ENCODE results near the gene SLC29A3.

SLC29A3 gene

DNA sequence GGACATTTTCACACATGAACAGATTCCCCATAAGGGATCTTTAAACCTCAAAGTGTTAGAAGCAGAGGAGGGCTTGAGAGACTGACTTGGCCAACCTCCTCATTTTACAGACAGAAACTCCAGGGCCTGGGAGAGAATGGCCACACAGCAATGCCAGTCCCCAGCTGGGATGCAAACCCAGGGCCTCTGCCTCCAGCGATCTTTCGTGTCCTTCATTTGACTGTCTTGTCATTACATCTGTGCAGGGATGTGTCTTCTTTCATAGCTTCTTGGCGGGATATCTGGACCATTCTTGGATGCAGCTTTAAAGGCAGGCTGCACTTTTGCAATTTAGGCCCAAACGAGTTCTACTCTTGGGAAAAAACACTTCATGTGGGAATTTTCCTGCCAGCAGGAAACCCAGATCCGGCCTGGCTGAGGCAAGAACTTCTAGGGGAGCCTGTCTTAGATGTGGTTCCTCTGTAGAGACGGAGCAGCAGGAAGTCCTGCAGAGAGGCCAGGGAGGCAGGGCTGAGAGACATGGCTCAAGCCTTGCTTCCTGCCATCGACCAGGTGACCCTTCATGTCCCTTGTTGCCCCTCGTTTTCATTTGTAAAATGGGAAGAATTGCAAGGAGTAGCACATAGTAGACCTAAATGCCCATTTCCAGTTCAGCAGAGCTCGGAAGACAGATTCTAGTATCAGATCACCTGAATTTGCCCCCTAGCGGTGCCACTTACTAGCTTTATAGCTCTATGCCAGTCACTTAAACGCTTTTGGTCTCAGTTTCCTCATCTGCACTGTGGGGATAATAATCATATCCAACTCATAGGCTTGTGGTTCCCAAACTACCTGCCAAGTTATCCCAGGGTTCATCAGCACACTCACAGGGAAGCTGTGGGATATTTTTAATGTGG is 43.9 kb upstream of the SLC29A3 start:
- DNase-seq (ENCODE audit: insufficient read length, low spot score) = no peak
- no peak for TF ChIP-seq SPI1 (IDR thresholded peaks at IDR 0.05; ENCODE audit: low read depth, low read length)
- TF ChIP-seq POLR2AphosphoS5 (IDR thresholded peaks at IDR 0.05; ENCODE audit: low read depth, low read length) = no peak
- TF ChIP-seq PAX5 (IDR thresholded peaks at IDR 0.05; ENCODE audit: insufficient read depth, low read length, severe bottlenecking) = no peak
- no peak for TF ChIP-seq TAF1 (IDR thresholded peaks at IDR 0.05; ENCODE audit: low read depth, low read length)
- TF ChIP-seq POU2F2 (IDR thresholded peaks at IDR 0.05; ENCODE audit: low read depth, low read length) = no peak
- no peak for TF ChIP-seq POLR2A (IDR thresholded peaks at IDR 0.05; ENCODE audit: low read depth, low read length)
- FAIRE-seq = no peak

DNA sequence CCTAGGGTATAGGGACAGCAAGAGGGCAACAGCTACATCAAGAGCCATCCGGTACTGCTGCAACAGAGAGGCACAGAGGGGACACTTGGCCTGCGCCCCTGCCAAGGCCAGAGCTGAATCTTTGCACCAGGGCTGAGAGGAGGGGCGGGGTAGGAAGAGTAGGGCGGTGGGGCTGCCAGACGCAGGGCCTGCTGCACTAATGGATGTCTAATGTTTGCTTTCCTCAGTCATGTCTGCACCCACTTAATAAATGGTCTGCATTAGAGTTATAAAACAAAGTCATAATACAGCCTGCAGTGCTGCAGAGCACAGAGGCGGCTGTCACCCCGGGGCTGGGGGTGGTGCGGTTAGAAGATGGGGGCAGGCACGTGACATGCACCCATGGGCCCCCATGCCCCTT is 42.2 kb upstream of the SLC29A3 start:
- FAIRE-seq (no peak), DNase-seq (ENCODE audit: insufficient read length, low spot score) (no peak)
- TF ChIP-seq PAX5 (IDR thresholded peaks at IDR 0.05; ENCODE audit: insufficient read depth, low read length, severe bottlenecking) (no peak), POLR2A (IDR thresholded peaks at IDR 0.05; ENCODE audit: low read depth, low read length) (no peak), POLR2AphosphoS5 (IDR thresholded peaks at IDR 0.05; ENCODE audit: low read depth, low read length) (no peak), SPI1 (IDR thresholded peaks at IDR 0.05; ENCODE audit: low read depth, low read length) (no peak), TAF1 (IDR thresholded peaks at IDR 0.05; ENCODE audit: low read depth, low read length) (no peak)

DNA sequence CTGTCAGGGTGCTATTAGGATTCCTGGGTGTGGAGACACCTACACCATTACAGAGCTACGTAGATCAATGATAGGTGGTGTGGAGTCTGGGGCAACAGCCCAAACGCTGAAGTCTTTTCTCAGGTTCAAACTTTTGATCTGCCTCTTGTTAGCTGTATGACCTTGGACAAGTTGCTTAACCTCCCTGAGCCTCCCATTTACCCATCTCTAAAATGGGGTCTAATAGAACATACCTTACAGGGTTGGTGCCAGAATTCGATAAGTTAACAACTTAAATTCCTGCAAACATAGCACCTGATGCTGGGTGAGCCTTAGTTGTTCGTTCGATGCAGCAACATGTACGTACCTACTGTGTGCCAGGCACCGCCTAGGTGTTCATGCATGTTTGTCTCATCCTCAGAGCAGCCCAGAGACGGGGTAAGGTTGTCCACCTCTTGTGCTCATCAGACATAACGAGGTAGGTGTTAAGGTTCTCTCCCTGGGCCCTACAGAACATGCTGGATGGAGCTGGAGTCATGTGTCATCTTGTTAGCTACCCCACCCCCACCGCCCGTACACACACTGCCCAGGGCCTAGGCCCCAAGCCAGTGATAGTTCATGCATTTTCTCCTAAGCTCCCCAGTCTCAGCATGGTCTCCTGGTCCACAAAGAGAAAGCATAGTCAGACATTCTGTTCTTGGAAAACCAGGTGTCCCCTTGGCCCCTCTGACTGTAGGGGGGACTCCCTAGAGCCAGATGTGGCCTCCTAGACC is 41.0 kb upstream of the SLC29A3 start:
- no peak for TF ChIP-seq POLR2AphosphoS5 (IDR thresholded peaks at IDR 0.05; ENCODE audit: low read depth, low read length)
- no peak for TF ChIP-seq POU2F2 (IDR thresholded peaks at IDR 0.05; ENCODE audit: low read depth, low read length)
- TF ChIP-seq TAF1 (IDR thresholded peaks at IDR 0.05; ENCODE audit: low read depth, low read length) = no peak
- TF ChIP-seq SPI1 (IDR thresholded peaks at IDR 0.05; ENCODE audit: low read depth, low read length) = no peak
- TF ChIP-seq POLR2A (IDR thresholded peaks at IDR 0.05; ENCODE audit: low read depth, low read length) = no peak
- no peak for TF ChIP-seq PAX5 (IDR thresholded peaks at IDR 0.05; ENCODE audit: insufficient read depth, low read length, severe bottlenecking)
- DNase-seq (ENCODE audit: insufficient read length, low spot score) (no peak), FAIRE-seq (no peak)

DNA sequence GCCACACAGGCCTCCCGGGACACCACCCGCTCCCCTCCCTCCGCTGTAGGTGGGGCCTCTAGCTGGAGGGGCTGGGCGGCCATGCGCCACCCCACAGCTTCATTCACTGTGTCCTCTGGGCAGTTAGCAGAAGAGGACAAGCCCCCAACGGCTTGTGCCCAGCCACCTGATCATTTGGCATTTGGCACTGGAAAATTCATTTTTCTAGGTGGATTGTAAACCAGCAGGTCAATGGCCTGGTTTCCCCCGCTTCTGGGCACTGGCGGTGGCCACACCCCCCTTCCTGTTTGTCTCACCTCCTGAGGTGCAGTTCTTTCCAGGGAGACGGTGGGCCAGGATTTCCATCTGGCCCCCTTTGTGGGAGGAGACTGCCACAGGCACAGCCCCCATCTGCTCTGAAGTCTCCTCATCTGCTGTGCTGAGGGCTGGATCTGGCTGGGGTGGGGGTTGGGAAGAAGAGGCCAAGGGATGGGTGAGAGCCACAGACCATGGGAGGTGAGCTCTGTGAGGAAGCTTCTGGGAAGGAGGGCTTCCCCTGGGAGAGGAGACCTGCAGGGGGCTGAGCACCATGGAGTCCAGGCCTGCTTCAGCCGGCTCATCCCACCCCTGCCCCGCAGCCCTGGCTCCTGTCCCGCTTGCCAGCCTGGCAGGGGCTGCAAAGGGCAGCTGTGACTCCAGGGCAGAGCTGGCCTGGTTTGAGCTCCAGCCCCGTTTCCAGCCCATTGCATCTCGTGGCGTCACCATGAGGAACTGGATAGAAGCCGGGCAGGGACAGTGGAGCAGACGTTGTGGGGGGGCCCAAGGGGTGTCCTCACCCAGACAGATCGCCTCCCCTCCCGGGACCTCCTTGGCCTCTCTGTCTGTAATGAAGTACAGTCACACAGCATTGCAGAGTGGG is 40.1 kb upstream of the SLC29A3 start:
- DNase-seq (ENCODE audit: insufficient read length, low spot score) = no peak
- no peak for FAIRE-seq
- no peak for TF ChIP-seq POU2F2 (IDR thresholded peaks at IDR 0.05; ENCODE audit: low read depth, low read length)
- TF ChIP-seq POLR2AphosphoS5 (IDR thresholded peaks at IDR 0.05; ENCODE audit: low read depth, low read length) = no peak
- no peak for TF ChIP-seq POLR2A (IDR thresholded peaks at IDR 0.05; ENCODE audit: low read depth, low read length)
- no peak for TF ChIP-seq PAX5 (IDR thresholded peaks at IDR 0.05; ENCODE audit: insufficient read depth, low read length, severe bottlenecking)
- TF ChIP-seq SPI1 (IDR thresholded peaks at IDR 0.05; ENCODE audit: low read depth, low read length) = no peak
- no peak for TF ChIP-seq TAF1 (IDR thresholded peaks at IDR 0.05; ENCODE audit: low read depth, low read length)

DNA sequence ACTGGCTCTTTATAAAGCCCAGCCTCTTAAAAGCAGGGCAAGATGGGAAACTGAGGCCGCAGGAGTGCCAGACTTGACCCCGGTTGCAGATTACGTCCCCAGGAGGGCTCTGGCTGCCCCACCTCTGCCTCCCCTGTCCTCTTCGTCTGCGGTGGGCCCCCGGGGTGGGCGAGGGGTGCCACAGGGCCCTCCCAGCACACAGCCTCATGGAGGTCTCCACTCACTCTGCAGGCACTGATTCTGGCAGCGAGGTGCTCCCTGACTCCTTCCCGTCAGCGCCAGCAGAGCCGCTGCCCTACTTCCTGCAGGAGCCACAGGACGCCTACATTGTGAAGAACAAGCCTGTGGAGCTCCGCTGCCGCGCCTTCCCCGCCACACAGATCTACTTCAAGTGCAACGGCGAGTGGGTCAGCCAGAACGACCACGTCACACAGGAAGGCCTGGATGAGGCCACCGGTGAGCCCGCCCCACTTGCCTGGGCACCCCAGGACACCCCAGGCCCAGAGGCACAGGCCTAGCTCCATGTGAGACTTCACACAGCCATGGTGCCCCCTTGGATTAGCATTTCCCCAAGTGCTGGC is 39.4 kb upstream of the SLC29A3 start:
- no peak for FAIRE-seq
- no peak for DNase-seq (ENCODE audit: insufficient read length, low spot score)
- TF ChIP-seq POLR2A (IDR thresholded peaks at IDR 0.05; ENCODE audit: low read depth, low read length) = no peak

DNA sequence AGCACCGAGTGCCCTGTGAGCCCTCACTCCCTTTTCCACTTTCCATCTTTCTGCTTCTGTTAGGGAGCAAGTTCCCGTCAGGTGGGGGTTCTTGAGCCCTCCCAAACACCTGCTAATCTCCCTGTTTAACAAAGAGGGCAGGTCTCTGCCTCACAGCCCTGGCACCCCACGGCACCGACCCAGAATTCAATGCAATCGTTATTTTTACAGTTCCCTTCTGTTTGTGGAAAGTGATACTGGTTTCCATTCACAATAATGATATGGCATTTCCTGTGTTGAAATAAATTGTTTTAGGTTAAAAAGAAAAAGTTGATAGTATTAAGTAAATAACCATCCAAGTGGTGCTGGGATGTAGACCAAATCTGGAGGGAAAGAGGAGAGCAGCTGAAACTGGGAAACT is 38.8 kb upstream of the SLC29A3 start:
- DNase-seq (ENCODE audit: insufficient read length, low spot score) (no peak), FAIRE-seq (no peak)
- TF ChIP-seq PAX5 (IDR thresholded peaks at IDR 0.05; ENCODE audit: insufficient read depth, low read length, severe bottlenecking) = no peak
- TF ChIP-seq POU2F2 (IDR thresholded peaks at IDR 0.05; ENCODE audit: low read depth, low read length) = no peak
- TF ChIP-seq SPI1 (IDR thresholded peaks at IDR 0.05; ENCODE audit: low read depth, low read length) = no peak
- no peak for TF ChIP-seq POLR2AphosphoS5 (IDR thresholded peaks at IDR 0.05; ENCODE audit: low read depth, low read length)
- TF ChIP-seq POLR2A (IDR thresholded peaks at IDR 0.05; ENCODE audit: low read depth, low read length) = no peak
- TF ChIP-seq TAF1 (IDR thresholded peaks at IDR 0.05; ENCODE audit: low read depth, low read length) = no peak

DNA sequence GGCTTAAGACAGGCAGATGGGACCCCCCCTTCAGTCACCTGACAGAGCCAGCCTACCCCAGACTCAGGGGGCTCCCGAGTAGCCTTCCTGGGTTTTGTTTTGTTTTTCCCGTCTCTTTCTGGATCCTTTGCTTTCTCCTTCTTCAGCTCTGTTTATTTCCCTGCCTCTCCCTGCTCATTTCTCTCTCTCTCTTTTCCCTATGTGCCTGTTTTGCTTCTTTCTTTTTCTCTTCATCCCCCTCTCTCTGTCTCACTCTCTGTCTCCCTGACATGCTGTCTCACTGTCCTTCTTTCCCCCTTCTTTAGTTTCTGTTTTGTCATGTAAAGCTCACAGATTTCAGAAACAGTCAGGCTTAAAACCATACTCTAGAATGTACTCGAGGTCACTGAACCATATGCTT is 38.2 kb upstream of the SLC29A3 start:
- DNase-seq (ENCODE audit: insufficient read length, low spot score) (no peak), FAIRE-seq (no peak)
- TF ChIP-seq TAF1 (IDR thresholded peaks at IDR 0.05; ENCODE audit: low read depth, low read length) (no peak), POLR2A (IDR thresholded peaks at IDR 0.05; ENCODE audit: low read depth, low read length) (no peak), PAX5 (IDR thresholded peaks at IDR 0.05; ENCODE audit: insufficient read depth, low read length, severe bottlenecking) (no peak), POLR2AphosphoS5 (IDR thresholded peaks at IDR 0.05; ENCODE audit: low read depth, low read length) (no peak), SPI1 (IDR thresholded peaks at IDR 0.05; ENCODE audit: low read depth, low read length) (no peak), POU2F2 (IDR thresholded peaks at IDR 0.05; ENCODE audit: low read depth, low read length) (no peak)

DNA sequence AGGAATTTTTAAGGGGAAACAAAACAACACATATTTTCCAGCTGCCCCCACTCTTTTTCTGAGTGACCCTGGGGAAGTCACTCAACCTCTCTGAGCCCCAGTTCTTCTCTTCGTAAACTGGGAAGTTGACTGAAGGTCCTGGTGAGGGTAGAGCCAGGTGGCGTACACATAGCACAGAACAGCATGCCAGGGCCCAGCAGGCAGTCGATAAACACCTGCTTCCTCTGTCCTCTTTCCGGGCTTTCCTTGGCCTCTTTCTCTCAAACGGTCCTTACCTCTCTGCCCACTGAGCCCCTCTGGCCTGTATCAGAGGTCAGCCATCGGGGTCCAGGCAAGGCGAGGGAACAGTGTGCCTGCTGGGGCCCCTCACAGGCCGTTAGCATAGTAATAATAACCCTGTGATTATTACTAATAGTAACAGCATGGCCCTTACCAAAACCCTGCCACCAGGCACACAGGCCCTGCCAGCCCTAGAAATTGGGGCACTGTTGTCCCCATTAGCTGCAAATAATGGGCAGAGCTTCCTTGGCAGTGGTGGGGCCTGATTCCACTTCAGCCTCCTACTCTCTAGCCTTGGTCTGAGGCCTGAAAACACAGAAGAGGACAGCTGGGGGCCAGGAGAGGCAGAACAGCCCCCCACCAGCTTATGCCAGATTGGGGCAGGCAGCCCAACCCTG is 37.3 kb upstream of the SLC29A3 start:
- no peak for FAIRE-seq
- DNase-seq (ENCODE audit: insufficient read length, low spot score) = no peak

More for the DNA sequence above, 37.3 kb upstream of the SLC29A3 start:
- TF ChIP-seq PAX5 (IDR thresholded peaks at IDR 0.05; ENCODE audit: insufficient read depth, low read length, severe bottlenecking) = no peak
- no peak for TF ChIP-seq POU2F2 (IDR thresholded peaks at IDR 0.05; ENCODE audit: low read depth, low read length)
- TF ChIP-seq SPI1 (IDR thresholded peaks at IDR 0.05; ENCODE audit: low read depth, low read length) = no peak
- no peak for TF ChIP-seq POLR2AphosphoS5 (IDR thresholded peaks at IDR 0.05; ENCODE audit: low read depth, low read length)
- no peak for TF ChIP-seq POLR2A (IDR thresholded peaks at IDR 0.05; ENCODE audit: low read depth, low read length)
- no peak for TF ChIP-seq TAF1 (IDR thresholded peaks at IDR 0.05; ENCODE audit: low read depth, low read length)

All from GM12891 (cell line).